GM19467 (cell line): ENCODE results near the gene PDLIM4.

ENCODE experiments used
- ATAC-seq: cut with Tn5 transposase; IDR thresholded peaks from one replicate; pipeline ENCODE4 v1.9.1; 2021; ENCODE audit warnings: mild to moderate bottlenecking, moderate library complexity; ENCODE audit not compliant: unreplicated experiment

Gene PDLIM4

DNA sequence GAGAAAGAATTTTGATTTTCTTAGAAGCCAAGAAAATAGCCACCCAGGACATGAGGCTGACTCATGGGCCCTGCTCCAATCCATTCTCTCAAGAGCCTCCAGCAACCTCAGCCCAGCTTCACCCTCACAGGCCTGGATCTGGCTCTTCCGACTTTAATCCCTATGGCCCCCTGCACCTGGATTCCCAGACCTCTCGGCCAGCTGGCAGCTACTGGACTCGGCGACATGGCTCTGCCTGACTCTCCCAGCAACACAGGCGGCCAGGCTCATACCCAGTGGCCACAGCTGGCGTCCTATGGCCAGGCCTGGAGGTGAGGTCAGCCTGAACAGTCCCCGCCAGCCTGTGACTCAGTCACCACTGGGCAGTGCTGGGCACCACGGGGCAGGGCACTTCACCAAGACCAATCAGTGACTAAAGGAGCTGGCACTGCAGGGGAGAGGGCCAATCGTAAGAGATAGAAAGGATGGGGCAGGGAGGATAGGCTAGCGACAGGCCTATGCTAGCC, 6.2 kb upstream of the PDLIM4 start:
- ATAC-seq: no peak

DNA sequence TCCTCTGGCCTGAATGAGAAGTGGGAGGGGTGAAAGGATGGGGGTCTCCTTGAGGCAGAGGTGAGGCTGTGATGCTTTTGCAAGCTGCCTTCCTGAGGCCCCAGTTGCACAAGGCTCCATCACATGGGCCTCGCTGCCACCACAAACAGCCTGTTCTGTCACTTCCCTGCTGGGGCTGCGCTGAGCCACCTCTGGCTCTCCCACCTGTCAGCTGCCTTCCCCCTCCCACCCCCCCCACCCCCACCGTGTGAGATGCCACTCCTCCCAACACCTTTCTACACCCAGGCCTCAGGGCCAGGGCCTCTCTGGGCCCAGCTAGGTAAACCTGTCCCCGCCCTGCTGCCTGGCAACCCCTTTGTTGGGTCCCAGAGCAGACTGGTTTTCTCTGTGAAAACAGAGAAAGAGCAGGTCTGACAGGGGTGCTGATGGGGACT, 4.5 kb upstream of the PDLIM4 start:
- no peak for ATAC-seq

DNA sequence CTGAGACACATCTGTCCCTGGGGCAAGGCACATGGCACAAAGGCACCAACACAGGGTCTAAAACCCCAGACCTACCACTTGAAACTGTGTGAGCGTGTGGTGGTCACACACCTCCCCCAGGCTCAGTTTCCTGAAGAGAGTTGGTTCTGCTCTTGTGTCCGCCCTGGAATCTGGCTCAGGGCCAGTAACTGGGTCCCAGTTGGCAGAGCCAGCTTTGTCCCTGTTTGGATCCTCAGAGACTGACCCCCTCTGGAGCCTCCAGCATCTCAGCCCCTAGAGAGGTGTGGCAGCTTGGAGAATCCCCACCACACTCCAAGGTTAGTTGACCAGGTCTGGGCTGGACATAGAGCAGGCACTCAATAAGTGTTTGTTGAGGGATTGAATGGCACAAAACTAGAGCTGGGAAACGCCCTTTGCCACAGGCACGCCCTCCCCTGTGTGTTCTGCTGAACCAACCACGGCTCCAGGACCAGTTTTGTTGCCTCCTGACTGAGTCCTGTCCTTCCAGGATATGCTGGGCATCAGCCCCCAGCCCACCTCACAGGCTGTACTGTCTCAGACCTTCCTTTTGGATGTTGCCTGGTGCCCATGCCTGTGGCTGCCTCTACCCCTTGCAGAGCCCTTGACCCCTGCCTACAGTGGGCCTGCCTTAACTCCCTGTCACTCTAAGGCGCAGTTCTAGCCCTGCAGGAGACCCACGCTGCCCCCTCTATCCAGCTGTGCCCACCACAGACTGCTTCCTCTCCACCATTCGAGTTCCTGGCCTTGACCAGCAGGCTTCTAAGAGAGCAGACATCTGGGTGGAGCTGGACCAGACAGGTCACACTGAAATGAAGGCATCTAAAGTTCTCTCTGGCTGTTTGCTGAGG, 3.8 kb upstream of the PDLIM4 start:
- no peak for ATAC-seq

- no peak for ATAC-seq
Measured at GRCh38 chr5:132254321-132254977, 3.0 kb upstream of the PDLIM4 start.

GRCh38 chr5:132256086-132256782, 1.3 kb upstream of the PDLIM4 start:
- ATAC-seq: no peak

DNA sequence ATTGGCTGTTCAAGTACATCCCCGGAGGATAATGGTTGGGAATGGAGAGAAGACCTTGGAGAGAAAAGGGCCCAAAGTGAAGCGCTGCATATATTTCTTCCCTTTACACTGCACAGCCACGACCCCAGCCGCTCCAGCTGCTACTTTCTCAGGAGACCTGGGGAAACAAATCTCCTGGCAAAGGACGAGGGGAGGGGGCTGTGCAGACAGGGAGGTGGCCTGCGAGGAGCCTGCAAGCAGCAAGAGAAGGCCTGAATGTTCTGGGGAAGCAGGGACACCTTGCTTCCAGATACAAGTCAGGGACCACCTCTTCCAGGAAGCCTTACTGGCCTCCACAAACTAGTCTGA, 739 bp upstream of the PDLIM4 start:
- ATAC-seq: no peak

DNA sequence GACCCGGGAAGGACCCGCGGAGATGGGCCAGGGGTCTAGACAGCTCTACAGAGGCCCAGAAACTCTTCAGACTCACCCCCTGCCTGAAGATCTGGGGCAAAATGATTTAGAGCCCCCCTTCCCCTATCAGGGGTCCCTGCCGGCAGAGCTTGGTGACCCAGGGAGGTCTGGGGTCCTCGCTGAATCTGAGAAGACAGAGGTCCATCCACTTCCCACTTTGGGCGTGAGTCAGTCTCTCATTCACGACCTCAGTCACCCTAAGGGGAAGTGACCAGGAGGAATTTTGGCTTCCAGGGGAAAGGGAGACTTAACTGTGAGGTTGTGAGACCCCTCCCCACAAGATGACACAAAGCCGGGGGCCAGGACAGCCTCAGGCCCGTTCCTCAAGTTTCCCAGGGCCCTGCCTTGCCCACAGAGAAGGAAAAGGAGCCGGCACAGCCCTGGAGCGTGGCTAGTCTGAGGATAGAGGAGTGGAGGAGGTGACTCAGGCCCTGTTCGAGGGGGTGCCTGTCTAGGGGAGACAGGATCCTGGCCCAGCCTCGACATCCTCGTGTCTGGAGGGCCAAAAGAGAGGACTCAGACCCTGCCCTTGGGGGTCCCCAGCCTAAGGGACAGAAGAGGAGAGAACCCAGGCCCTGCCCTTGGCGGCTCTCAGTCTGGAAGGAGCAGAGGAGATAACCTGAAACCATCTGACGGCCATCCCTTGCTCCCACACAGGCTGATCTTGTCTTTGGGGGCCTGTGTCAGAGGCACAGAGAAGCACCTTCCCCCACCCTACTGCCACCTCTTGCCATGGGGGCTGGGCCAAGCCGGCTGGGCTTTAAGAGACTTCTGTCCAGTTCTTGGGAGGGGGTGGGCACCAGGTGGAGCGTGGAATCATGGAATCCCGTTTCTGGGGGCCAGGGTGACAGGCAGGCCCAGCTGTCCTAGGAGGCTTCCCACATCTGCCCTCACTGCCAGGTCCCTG, 889 bp downstream of the PDLIM4 start:
- no peak for ATAC-seq

DNA sequence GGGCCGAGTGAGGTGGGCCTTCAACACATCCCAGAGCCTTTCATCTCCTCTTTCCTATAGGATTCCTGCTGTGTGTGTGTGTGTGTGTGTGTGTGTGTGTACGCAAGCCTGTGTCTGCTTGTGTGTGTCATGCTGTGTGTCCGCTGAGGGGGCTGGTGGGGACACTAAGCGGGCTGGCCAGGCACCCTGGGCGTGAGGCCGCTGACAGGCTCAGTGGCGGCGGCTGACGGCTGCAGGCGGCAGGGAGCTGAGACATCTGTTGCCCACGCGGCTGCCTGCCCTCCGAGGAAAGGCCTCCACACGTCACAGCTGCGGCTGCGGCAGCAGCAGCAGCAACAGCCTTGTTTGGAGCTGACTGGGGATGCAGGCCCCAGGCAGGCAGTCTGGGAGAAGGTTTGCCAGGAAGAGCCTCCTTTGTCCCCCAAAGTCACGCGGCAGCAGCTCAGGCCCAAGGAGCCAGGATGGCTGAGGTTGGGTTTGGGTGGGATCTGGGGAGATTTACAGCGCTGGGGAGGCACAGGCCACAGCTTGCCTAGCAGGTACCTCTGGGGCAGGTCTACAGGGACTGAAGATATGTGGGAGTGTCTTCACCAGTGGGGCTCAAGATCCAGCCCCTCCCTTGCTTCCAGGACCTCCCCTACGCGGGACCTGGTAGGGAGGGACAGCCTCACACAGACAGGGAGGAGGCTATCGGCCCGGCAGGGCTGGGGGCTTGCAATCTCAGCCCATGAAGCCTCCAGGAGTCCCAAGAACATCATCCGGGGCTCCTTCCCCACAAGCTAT, 1.8 kb downstream of the PDLIM4 start:
- ATAC-seq: no peak

DNA sequence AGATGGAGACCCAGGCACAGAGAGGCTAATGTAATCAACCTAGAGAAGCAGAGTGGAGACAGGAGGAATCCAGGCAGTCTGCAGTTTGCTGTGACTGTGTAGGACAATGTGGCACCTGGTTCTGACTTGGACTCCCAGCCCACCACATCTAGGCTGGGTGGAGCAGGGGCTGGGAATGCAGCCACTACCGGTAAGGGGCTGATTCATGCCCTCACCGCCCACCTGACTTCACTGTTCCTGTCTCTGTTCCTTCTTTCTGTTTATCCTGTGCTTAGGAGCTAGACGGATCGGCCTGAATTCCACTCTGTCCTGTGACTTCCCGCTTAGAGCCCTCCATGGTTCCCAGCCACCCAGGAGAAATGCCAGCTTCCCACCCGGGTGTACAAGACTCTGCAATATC, 2.6 kb downstream of the PDLIM4 start:
- no peak for ATAC-seq

DNA sequence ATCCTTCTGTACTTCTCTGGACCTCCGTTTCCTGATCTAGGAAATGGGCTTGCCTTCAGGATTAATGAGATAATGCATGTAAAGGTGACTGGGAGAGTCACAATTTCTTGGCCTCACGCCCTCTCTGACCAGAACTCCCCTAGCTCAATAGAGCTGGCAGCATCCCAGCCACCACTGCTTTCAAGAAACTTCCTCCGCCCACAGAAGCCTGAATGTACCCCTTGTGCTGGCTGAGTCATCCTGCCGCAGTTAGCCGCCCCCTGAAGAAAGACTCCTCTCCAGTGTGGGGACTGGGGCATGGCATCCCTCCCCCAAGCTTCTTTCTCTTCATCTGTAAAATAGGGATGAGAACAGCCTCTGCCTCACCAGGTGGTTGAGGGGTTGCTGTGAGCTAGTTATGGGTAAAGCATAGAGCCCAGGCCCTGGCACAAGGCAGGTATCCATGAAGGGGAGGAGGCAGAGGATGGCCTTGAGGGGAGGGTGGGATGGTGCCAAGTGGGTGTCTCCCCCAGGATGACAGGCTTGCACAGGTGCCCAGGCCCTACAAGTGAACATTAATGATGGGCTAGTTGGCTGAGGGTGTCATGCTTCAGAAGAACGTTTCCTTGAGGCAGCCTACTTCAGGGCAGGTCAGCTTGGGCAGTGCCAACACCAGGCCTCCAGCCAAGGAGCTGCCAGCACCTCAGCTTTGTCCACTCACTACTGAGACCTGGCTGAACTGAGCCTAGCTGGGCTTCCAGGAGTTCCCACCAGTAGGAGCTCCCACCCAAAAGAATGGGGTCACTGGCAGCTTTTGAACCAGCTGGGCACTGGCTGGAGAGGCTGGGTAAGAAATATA, 3.4 kb downstream of the PDLIM4 start:
- no peak for ATAC-seq

DNA sequence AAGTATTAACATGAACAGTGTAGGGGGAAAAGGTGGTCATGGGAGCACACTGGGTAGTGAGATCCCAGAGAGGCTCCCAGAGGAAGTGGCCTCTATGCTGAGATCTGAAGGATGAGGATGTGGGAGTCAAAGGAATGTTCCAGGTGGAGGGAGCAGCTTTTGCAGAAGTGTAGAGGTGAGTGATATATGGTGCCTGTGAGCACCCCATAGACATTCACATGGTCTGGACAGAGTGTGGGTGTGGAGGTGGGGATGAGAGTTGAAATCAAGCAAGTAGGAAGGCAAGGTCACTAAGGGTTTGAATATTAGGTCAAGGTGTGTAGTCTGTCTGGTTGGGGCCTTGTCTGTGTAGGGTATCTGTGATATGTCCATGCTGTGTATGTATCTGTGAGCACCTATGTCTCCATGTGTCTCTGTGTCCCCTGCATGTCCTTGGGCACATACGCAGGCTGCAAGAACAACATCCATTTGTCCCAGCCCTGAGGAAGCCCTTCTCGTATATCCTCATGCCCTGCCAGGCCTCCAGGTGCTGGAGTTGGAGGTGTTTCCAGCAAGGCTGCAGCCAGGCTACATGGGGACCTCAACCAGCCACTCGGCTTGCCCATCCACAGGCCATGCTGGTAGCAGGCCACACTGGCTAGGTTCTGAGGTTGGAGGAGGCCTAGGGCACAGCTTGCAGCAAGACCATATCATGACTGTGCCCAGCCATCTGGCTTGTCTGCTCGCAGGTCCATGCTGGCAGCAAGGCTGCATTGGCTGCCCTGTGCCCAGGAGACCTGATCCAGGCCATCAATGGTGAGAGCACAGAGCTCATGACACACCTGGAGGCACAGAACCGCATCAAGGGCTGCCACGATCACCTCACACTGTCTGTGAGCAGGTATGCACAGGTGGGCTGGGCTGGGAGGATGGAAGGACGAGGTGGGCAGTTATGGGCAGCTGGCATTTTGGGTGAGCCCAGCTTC, 4.7 kb downstream of the PDLIM4 start:
- ATAC-seq: no peak

DNA sequence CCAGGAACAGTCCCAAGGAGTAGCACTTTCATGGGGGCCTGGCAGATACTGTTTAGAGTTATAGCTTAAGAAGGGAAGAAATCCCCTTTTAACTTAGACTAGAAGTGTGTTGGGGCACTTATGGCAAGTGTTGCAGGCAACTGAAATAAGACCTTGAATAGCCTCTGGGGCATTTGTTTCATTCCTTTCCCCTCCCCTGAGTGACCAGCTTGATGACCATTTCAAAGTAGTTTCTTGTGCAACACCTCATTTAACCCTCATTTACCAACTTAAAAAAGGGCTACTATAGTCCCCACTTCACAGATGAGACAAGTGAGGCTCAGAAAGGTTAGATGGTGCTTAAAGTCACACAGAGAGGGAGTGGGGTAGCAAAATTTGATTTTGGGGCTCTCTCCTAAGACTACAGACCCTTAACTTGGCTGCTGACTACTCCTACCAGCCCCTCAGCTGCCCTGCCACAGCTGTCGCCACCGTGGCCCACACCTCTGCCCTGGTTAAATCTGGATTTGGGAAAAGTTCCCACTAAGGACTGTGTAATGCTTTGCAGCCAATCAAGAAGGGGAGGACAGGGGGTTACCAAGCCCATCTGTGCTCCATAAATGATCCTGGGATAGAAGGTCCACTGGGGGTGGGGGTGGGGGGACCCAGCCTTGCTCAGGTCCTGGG, 5.5 kb downstream of the PDLIM4 start:
- no peak for ATAC-seq

DNA sequence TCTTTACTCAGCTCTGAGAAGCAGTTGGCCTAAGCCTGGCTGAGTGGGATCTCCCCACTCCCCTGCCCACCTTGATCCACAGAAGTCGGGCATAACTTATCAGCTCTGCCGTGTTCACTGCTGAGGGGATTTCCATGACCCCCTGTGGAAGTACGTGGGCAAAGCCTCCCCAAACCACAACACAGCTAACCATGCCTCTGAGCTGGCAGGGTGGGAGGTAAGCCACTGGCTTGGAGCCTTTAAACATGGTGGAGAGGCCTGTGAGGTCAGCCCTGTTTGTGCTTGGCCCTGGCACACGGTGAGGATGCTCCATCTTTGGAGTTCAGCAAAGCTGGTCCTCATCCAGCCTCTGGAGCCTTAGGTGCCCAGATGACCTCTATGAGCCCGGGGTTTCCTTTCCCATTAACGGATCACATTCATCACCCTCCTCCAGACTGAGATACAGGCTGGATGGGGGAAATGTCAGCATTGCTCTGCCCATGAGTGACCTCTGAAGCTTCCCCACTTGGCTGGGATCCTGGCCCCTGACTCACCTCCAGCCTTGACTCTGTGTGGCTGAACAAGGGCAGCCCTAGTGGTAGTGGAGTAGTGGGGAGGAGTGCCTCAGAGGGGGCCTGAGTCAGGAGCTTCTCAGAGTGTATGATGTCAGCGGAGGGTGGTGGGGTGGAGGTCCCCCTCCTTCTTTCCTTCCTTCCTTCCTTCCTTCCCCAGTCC, 6.2 kb downstream of the PDLIM4 start:
- no peak for ATAC-seq

DNA sequence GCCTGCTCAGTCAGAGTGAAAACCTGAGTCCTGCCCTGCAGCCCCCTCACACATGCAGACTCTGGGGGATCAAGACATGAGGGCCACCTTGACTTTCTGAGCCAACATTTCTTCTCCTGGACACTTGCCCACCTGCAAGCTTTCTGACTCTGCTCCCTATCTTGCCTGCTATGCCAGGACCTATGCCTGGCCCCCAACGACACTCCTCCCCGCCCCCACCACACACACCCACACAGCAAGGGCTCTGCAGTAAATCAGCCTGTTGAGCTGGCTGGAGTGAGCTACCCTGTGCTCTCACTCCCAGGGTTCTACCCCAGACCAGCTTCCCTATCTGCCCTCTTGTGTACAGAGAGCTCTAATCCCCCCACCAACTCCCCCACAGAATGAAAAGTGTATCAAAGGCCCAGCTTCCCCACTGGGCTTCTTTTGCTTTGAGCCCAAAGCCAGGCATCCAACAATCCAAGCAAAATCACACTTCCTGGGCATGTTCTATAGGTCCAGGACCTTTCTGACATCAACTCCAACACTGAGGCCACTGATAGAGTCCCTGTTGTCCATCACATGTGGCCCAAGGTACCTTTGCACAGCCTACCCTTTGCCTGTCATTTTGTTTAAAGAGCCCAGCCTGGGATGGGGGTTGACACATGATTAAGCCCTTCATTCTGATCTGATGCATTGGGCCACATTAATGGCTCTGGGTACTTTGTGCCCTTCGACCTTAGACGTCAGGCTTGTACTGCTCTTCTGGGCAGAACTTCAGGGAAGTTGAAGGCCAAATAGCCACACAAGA, 7.2 kb downstream of the PDLIM4 start:
- no peak for ATAC-seq

DNA sequence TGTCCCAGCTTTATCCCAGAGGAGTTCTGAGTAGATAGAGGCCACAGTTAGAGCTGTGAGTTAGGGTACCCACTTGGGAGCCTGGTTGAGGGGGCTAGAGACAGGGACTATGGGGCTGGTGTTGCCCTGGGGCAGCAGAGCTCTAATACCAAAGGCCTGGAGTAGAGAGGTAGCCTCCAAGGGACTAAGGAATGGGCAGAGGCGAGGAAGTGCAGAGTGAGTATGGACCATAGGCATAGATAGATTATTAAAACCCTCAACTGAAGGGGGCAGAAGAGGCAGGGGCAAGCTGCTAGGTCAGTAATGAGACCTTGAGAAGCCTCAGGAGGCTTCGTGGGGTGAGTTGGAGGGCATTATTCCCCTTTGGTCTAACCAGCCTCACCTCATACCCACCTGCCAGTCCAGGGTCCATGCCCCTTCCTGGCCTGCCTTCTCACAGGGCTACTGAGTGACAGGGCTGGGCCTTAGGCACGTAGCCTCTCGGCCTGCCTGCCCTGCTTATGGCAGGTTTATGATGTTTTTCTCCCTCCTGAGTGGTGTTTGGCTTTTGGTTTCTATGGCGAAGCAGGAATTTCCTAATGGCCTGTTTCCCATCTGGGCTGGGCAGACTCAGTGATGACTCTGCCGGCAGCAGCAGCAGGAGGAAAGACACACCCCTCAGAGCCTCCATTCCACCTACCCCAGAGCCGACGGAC, 8.0 kb downstream of the PDLIM4 start:
- no peak for ATAC-seq
